VCaP (cell line): ENCODE results near the gene NIT1.

ENCODE experiments used
- H3K27ac ChIP-seq: fragments of 450-650 bp; 2 replicates; pipeline ENCODE4 v1.5.1; 2017
- TF ChIP-seq, protein P1 (sequence below): fragments of 450-650 bp; conservative IDR thresholded peaks from 2 replicates; pipeline ENCODE4 v1.5.1; 2017; ENCODE audit warnings: mild to moderate bottlenecking, moderate library complexity

NIT1 gene

DNA sequence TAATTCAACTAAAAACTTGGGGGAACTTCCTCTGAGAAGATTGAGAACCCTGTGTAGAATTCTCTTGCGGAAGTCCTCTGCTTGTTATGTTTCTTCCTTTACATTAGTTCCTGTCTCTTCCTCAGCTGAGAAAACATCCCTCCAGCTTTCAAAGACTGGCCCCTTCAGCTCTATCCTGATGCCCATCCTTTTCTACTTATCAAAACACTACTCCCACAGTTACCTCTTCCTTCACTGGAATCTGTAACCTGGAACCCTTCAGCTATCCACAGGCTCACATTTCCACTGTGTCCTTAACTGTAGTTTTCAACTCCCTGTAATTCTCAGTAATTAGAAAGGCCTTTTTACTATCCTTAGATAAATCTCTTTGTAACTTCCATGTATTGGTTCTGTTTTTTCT lies 20.5 kb downstream of the NIT1 start:
- TF ChIP-seq, protein P1, sequence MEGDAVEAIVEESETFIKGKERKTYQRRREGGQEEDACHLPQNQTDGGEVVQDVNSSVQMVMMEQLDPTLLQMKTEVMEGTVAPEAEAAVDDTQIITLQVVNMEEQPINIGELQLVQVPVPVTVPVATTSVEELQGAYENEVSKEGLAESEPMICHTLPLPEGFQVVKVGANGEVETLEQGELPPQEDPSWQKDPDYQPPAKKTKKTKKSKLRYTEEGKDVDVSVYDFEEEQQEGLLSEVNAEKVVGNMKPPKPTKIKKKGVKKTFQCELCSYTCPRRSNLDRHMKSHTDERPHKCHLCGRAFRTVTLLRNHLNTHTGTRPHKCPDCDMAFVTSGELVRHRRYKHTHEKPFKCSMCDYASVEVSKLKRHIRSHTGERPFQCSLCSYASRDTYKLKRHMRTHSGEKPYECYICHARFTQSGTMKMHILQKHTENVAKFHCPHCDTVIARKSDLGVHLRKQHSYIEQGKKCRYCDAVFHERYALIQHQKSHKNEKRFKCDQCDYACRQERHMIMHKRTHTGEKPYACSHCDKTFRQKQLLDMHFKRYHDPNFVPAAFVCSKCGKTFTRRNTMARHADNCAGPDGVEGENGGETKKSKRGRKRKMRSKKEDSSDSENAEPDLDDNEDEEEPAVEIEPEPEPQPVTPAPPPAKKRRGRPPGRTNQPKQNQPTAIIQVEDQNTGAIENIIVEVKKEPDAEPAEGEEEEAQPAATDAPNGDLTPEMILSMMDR, result no peak
- H3K27ac ChIP-seq, result no peak overlapping the region

GRCh38 chr1:161139766-161140165 lies 21.9 kb downstream of the NIT1 start:
- TF ChIP-seq, protein P1, result peak; percentile 73
- H3K27ac ChIP-seq, result no peak overlapping the region

DNA sequence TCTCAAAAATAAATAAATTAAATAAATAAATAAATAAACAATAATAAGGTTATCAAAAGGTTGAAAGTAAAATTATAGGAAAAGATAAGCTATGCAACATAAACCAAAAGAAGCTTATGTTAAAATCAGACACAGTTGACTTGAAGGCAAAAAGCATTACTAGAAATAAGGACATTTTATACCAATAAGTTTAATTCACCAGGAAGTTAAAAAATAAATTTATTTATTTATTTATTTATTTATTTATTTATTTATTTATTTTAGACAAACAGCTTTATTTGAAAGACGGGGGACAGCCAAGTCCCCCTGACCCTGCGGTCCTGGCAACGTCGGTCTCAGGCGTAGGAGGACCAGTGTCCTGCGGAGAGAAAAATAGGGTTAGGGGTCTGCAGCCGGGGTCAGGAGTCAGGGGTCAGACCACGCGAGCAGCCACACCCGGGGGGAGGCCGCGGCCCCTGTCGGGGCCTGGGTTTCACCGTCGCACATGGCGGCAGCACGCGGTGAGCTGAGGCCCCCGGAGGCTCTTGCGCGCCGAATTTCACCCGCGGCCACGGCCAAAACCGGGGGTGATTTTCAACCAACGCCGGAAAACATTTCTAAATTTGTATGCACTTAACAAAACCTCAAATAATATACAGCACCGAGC lies 23.0 kb downstream of the NIT1 start:
- TF ChIP-seq, protein P1, result no peak

DNA sequence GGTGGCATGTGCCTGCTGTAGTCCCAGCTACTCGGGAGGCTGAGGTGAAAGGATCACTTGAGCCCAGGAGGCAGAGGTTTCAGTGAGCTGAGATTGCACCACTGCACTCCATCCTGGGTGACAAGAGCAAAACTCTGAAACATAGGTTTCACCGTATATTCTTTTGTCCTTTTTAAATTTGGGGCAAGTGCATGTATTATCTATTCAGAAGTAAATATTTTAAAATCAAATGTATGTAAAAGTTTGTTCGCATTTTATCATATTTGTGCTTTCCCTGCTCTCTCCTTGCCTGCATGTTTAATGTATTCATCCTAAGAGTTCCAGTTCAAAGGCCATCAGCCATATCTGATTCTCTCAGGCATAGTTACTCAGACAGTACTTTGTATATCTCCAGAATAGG lies 27.9 kb downstream of the NIT1 start:
- H3K27ac ChIP-seq, result no peak overlapping the region
- TF ChIP-seq, protein P1, result no peak

More for the DNA sequence above, 23.0 kb downstream of the NIT1 start:
- H3K27ac ChIP-seq, result no peak overlapping the region

GRCh38 chr1:161153176-161153575 lies 35.3 kb downstream of the NIT1 start:
- peak overlapping the region; percentile 97 for H3K27ac ChIP-seq
- TF ChIP-seq, protein P1, result no peak

- TF ChIP-seq, protein P1, result no peak
These were observed 35.9 kb downstream of the NIT1 start, which contains the start of gene UFC1 for GRCh38 chr1:161153682-161154337. UFC1 (plus strand) TSS chr1:161153978; CDS start chr1:161153998, 20 bp downstream.

GRCh38 chr1:161157867-161158266 lies 40.0 kb downstream of the NIT1 start:
- H3K27ac ChIP-seq, result peak overlapping the region; percentile 85
- TF ChIP-seq, protein P1, result no peak

More at GRCh38 chr1:161153682-161154337, 35.9 kb downstream of the NIT1 start, which contains the start of gene UFC1:
- H3K27ac ChIP-seq, result peak within 1 kb of the TSS; percentile 97
